Endothelial cell of umbilical vein (primary cell): ENCODE measurements around the gene LUC7L2. TPM values are rescaled to one million over a fixed set of nuclear protein-coding genes. Genes with fewer than 3 reads are reported as not detected.

Source experiments
- BruUV-seq: library from RNA; stranded (reverse); fragments of 400-500 nt; replicated peaks from 2 replicates; lab custom pipeline; 2021; lab: Mats Ljungman, UMichigan
- CTCF ChIA-PET: fragments of 300-600, 350-600 bp; sonication (Branson Sonifier 250); formaldehyde crosslinking; loops from one replicate; lab custom pipeline; 2021; ENCODE audit warnings: antibody characterized with exemption, inconsistent platforms; lab: Charles Lee
- POLR2A ChIA-PET: fragments of 300-600, 350-600 bp; sonication (Branson Sonifier 250); formaldehyde crosslinking; loops from one replicate; lab custom pipeline; 2021; ENCODE audit warnings: antibody characterized with exemption, inconsistent platforms; lab: Charles Lee
- DNase-seq: peaks from one replicate; pipeline ENCODE4 v3.0.0-alpha.2; 2011; ENCODE audit warnings: low read depth, low spot score
- FAIRE-seq: peaks from 2 replicates; lab custom pipeline; 2011; peaks lifted over from hg19 to GRCh38; lab: Jason Lieb, UNC
- H2AFZ ChIP-seq: 2 replicates; pipeline ENCODE4 v1.6.0; 2012; ENCODE audit warnings: low read depth, low read length, control low read depth, inconsistent platforms
- H3K27ac ChIP-seq: 2 replicates; pipeline ENCODE4 v1.5.1; 2011; ENCODE audit warnings: low read depth, mild to moderate bottlenecking, control low read depth, low read length, moderate library complexity; ENCODE audit not compliant: insufficient read depth
- H3K27me3 ChIP-seq, 2 experiments: 2 replicates each; pipeline versions ENCODE4 v1.6.0 to v1.6.1; 2011; ENCODE audit warnings: low read length in 2 of 2, mixed read lengths in 1 of 2; ENCODE audit not compliant: control insufficient read depth in 2 of 2, insufficient read depth in 2 of 2
- H3K36me3 ChIP-seq, 2 experiments: 2 replicates in 1 of 2; 3 replicates in 1 of 2; pipeline ENCODE4 v1.5.1; 2011; ENCODE audit warnings: low read length in 2 of 2, mild to moderate bottlenecking in 1 of 2, moderate library complexity in 1 of 2; ENCODE audit not compliant: control insufficient read depth in 2 of 2, insufficient read depth in 2 of 2; ENCODE audit errors: extremely low read depth in 1 of 2
- H3K4me1 ChIP-seq: 3 replicates; pipeline ENCODE4 v1.5.1; 2011; ENCODE audit warnings: mild to moderate bottlenecking, low read length; ENCODE audit not compliant: control insufficient read depth, insufficient read depth; ENCODE audit errors: extremely low read depth
- H3K4me2 ChIP-seq: 2 replicates; pipeline ENCODE4 v1.6.1; 2011; ENCODE audit warnings: low read length, control low read depth, mixed read lengths; ENCODE audit not compliant: insufficient read depth
- H3K4me3 ChIP-seq, 3 experiments: fragments of 200-600 bp in 1 of 3; sonication (generic), shearing (Covaris generic) in 1 of 3; replicated peaks in 1 of 3; 2 replicates each; pipeline ENCODE4 v1.5.1; 2011 to 2016; ENCODE audit warnings: control low read depth in 3 of 3, low read length in 3 of 3, mild to moderate bottlenecking in 2 of 3, inconsistent platforms in 1 of 3, low read depth in 1 of 3, moderate library complexity in 1 of 3; ENCODE audit not compliant: insufficient read depth in 1 of 3
- H3K79me2 ChIP-seq: 2 replicates; pipeline ENCODE4 v1.6.0; 2012; ENCODE audit warnings: low read length, inconsistent platforms; ENCODE audit not compliant: control insufficient read depth, insufficient read depth
- H3K9ac ChIP-seq: replicated peaks from 2 replicates; pipeline ENCODE3; 2011; ENCODE audit warnings: low read length, control low read depth; ENCODE audit not compliant: insufficient read depth; ENCODE audit errors: extremely low read depth
- H3K9me1 ChIP-seq: replicated peaks from 3 replicates; pipeline ENCODE4 v1.6.0; 2011; ENCODE audit warnings: mild to moderate bottlenecking, low read length; ENCODE audit not compliant: control insufficient read depth, insufficient read depth; ENCODE audit errors: extremely low read depth
- H3K9me3 ChIP-seq: replicated peaks from 2 replicates; pipeline ENCODE4 v1.5.1; 2012; ENCODE audit warnings: low read length, inconsistent platforms; ENCODE audit not compliant: control insufficient read depth, insufficient read depth
- H4K20me1 ChIP-seq: replicated peaks from 2 replicates; pipeline ENCODE3; 2011; ENCODE audit warnings: mild to moderate bottlenecking, low read length; ENCODE audit not compliant: control insufficient read depth, insufficient read depth; ENCODE audit errors: extremely low read depth
- EZH2 ChIP-seq: IDR thresholded peaks from 2 replicates; pipeline ENCODE4 v1.6.1; 2012; ENCODE audit warnings: borderline replicate concordance, low read depth, mild to moderate bottlenecking, moderate library complexity, low read length, inconsistent platforms; ENCODE audit not compliant: severe bottlenecking
- FOS ChIP-seq: IDR thresholded peaks from 2 replicates; pipeline ENCODE4 v1.6.1; 2011; ENCODE audit warnings: mild to moderate bottlenecking, low read length, moderate library complexity, borderline replicate concordance; ENCODE audit not compliant: insufficient read depth
- GATA2 ChIP-seq: IDR thresholded peaks from 2 replicates; pipeline ENCODE4 v1.7.0; 2011; ENCODE audit warnings: low read depth, mild to moderate bottlenecking, moderate library complexity, mixed read lengths, low read length; ENCODE audit not compliant: insufficient read length, insufficient read depth
- JUN ChIP-seq: IDR thresholded peaks from 2 replicates; pipeline ENCODE4 v1.6.1; 2011; ENCODE audit warnings: borderline replicate concordance, low read depth; ENCODE audit not compliant: insufficient read length, insufficient read depth
- MYC ChIP-seq: IDR thresholded peaks from one replicate; pipeline ENCODE4 v1.6.1; 2011; ENCODE audit warnings: mild to moderate bottlenecking, low read depth, low read length
- POLR2A ChIP-seq: IDR thresholded peaks from 2 replicates; pipeline ENCODE4 v1.6.1; 2012; ENCODE audit warnings: low read depth, mild to moderate bottlenecking, control low read depth, low read length
- POLR2AphosphoS5 ChIP-seq: IDR thresholded peaks from 2 replicates; pipeline ENCODE4 v1.6.1; 2012; ENCODE audit warnings: low read depth, mild to moderate bottlenecking, control low read depth, low read length, moderate library complexity; ENCODE audit not compliant: insufficient read depth
- dilution Hi-C: fragments of 300-500 bp; cut with MboI; formaldehyde crosslinking; loops from one replicate; pipeline ENCODE4 v1.15.0; 2019; ENCODE audit warnings: low sequenced_read_pairs; ENCODE audit not compliant: extremely low pct_ligation_motif_present
- intact Hi-C: fragments of 100-400 bp; cut with micrococcal nuclease; formaldehyde crosslinking; loops from one replicate; pipeline ENCODE4 v1.10.0; 2022
- polyA plus RNA-seq, 4 experiments: library from polyadenylated mRNA; depleted of rRNA in 3 of 4; stranded (reverse) in 3 of 4; unstranded in 1 of 4; fragments of >200 nt; gene quantifications; 2 replicates each; pipeline versions ENCODE4 v1.2.1 to v1.2.3, GENCODE V29; 2011 to 2012; ENCODE audit warnings: missing spikeins in 1 of 4
- total RNA-seq: library from RNA; stranded (reverse); gene quantifications from 2 replicates; pipeline ENCODE4 v1.2.3, GENCODE V29; 2021
- TF ChIP-seq, protein P1 (sequence below): IDR thresholded peaks from 2 replicates; pipeline ENCODE4 v1.6.1; 2011; ENCODE audit not compliant: insufficient read depth, insufficient read length
- TF ChIP-seq, protein P2 (sequence below), 2 donors: IDR thresholded peaks; 1 replicate in 1 of 2; 2 replicates in 1 of 2; pipeline ENCODE4 v1.5.1; 2011; ENCODE audit warnings: low read length in 2 of 2, mild to moderate bottlenecking in 2 of 2, moderate library complexity in 2 of 2, control low read depth in 1 of 2, inconsistent platforms in 1 of 2, low read depth in 1 of 2; ENCODE audit not compliant: insufficient read depth in 1 of 2; ENCODE audit errors: extremely low read depth in 1 of 2

The LUC7L2 gene
- total and polyA plus RNA-seq, 2 donors (not counting 3 experiments of a cell fraction or from before 2014, with no cell fraction given) = 28.0 to 85.8 TPM

DNA sequence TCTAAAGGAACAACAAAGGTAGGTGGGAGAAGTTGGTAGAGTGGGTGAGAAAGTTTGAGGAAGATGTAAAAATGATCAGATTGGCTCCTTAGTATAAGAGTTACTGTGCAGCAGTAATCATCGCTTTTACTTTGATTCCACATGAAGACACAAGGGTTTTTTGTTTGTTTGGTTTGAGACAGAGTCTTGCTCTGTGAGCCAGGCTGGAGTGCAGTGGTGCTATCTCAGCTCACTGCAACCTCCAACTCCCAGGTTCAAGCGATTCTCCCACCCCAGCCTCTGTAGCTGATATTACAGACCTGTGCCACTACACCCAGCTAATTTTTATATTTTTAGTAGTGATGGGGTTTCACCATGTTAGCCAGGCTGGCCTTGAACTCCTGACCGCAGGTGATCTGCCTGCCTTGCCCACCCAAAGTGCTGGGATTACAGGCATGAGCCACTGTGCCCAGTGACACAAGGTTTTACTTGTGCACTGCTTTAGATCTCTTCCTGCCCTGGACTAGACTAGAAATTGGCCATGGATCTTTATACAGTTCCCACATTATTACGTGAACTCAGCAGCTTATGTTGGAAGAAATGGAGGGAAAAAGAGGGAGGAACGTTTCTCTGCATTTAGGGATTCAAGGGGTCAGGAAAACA, 10.7 kb downstream of the LUC7L2 start:
- dilution Hi-C loops = no loop called here

More for the DNA sequence above, 10.7 kb downstream of the LUC7L2 start:
- no TSS peak for BruUV-seq
- no peak for TF ChIP-seq EZH2
- TF ChIP-seq MYC = no peak
- TF ChIP-seq GATA2 = no peak
- TF ChIP-seq, protein P1, sequence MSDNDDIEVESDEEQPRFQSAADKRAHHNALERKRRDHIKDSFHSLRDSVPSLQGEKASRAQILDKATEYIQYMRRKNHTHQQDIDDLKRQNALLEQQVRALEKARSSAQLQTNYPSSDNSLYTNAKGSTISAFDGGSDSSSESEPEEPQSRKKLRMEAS = no peak
- TF ChIP-seq JUN = no peak
- TF ChIP-seq POLR2A = no peak
- no peak for TF ChIP-seq FOS
- no peak for TF ChIP-seq POLR2AphosphoS5
- TF ChIP-seq, protein P2, sequence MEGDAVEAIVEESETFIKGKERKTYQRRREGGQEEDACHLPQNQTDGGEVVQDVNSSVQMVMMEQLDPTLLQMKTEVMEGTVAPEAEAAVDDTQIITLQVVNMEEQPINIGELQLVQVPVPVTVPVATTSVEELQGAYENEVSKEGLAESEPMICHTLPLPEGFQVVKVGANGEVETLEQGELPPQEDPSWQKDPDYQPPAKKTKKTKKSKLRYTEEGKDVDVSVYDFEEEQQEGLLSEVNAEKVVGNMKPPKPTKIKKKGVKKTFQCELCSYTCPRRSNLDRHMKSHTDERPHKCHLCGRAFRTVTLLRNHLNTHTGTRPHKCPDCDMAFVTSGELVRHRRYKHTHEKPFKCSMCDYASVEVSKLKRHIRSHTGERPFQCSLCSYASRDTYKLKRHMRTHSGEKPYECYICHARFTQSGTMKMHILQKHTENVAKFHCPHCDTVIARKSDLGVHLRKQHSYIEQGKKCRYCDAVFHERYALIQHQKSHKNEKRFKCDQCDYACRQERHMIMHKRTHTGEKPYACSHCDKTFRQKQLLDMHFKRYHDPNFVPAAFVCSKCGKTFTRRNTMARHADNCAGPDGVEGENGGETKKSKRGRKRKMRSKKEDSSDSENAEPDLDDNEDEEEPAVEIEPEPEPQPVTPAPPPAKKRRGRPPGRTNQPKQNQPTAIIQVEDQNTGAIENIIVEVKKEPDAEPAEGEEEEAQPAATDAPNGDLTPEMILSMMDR (IDR thresholded peaks at IDR 0.05; ENCODE audit: extremely low read depth in 1 of 2, insufficient read depth in 1 of 2, low read depth in 1 of 2, low read length in 2 of 2) = no peak
- peaks cover 100% of the 10 kb centered on the region for H3K79me2 ChIP-seq
- H3K9me3 ChIP-seq = no peaks in the 10 kb centered on the region
- H3K36me3 ChIP-seq = peaks cover 3 to 12% of the 10 kb centered on the region in 2 experiments
- H3K27me3 ChIP-seq = no peaks in the 10 kb centered on the region
- H3K27ac ChIP-seq = no peak overlapping the region
- H3K4me2 ChIP-seq = no peak overlapping the region
- ChIA-PET CTCF (interaction anchor here (0.6 kb wide), 1 partner anchor 15 kb away, joined by 3 read pairs; no protein-coding TSS in a partner anchor), POLR2A (interaction anchor here (0.6 kb wide), 1 partner anchor 15 kb away, joined by 8 read pairs; no protein-coding TSS in a partner anchor)
- no peak overlapping the region for H3K4me3 ChIP-seq
- H3K4me1 ChIP-seq = no peaks in the 10 kb centered on the region
- peaks cover 2% of the 10 kb centered on the region for H3K9me1 ChIP-seq
- H4K20me1 ChIP-seq = peaks cover 20% of the 10 kb centered on the region
- no peak for FAIRE-seq
- no peak for DNase-seq
- intact Hi-C loops = no loop called here
- H3K9ac ChIP-seq = no peak overlapping the region
- no peak overlapping the region for H2AFZ ChIP-seq
